Stimulated activated CD4-positive, alpha-beta T cell treated with anti-CD3 and anti-CD28 coated beads, TNF-alpha, amount 100 ng/mL, for 1 hour (primary cell): Measurements from ENCODE around the gene NARS2.

Experiments
- DNase-seq, 3 donors: peaks; one replicate each; pipeline ENCODE4 v3.0.0-alpha.2; 2020; ENCODE audit warnings: low read depth in 3 of 3, low spot score in 1 of 3

Gene NARS2

DNA sequence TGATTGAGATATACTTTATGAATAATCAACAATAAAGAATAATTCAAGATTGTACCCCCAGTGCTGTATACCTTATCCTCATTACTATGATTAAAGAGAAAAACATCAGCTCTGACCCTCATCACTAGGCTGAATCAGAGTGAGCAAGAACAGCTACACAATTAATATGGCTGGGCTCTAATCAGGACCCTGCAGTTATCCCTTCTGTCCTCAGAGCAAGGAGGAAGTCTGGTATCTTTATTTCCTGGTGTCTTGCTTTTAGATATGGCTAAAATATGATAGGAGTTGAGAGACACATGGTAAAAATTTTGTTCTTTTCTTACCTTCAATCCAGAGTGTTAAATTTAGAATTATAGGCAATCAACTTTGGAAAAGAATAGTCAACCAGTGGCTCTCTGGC, 128.5 kb downstream of the NARS2 start:
- no peak for DNase-seq

DNA sequence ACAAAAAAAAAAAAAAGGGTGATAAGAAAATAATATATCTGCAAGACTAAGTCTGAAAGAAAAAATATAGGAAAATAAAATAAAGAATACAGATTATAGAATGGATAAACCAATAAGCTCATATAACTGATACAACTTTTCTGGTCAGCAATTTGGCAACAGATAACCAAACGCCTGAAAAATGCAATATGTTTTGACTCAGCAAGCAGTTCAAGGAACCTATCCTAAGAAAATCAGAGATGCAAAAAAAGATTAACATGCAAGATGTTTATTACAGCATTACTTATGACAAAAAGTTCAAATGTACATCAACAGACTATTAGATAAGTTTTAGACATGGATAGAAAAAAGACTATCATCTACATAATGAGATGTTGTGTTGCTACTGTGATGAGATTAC, 129.9 kb downstream of the NARS2 start:
- DNase-seq, result no peak

DNA sequence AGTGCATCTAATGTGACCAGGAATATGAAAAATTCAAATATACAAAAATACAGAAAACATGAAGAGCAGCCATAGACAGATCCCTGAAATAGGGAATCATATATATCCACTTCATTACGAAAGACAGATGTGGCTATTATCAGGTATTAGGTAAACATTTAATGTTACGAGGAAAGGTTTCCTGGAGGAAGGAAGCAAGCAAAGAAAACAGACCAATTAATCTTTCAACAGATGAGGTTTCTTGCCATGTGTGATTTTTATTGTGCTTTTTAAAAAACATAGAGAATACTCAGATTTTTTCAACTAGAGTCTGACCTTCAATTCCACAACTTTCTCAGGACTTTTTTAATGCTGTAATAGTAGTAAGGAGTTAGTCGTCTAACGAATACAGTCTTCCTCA, 132.7 kb downstream of the NARS2 start:
- DNase-seq, result no peak

DNA sequence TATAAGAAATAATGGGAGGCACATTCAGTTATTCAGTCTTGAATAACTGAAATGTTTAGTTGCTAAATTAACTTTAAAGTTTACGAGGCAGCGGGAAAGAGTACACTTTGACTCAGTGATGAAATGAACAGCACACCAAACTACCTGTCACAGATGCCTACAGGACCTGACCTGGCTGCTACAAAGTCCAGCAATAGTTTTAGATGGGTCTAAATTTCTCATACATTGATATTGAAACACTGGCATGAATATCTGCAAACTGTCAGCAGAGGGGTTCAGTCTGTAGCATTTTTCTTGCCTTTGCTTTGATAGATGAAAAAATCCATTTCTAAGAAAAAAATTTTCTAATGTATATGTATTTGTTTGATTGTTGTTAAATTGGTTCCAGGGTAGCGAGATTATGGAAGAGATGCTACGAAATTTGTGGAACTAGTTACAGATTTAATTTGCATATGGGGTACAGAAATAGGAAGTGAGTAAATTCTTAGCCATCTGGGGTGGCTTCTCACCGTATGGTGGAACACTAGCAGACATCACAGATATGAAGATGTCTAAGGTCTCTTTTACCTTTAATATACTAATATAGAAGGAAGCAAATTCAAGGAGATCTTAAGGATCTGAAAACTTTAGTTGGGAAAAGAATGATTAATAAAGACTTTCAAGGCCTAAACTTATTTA, 136.2 kb downstream of the NARS2 start:
- DNase-seq, result no peak

DNA sequence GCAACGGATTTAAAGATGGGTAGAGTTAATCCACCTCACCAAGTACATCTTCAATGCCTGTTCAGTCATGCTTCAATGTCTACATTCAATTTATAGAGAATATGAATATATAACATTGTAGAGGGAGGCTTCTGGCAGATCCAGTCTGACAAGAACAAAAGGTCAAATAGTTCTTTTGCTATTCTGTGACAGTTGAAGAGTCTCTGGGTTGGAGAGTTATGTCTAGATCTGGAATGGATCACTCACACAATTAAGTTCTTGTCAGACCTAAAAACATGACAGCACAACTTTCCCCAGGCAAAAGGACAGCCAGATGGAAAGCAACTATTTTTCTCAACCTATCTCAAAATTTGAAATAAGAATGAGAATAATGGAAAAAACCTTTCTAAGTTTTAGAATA, 141.7 kb downstream of the NARS2 start:
- DNase-seq, result no peak

DNA sequence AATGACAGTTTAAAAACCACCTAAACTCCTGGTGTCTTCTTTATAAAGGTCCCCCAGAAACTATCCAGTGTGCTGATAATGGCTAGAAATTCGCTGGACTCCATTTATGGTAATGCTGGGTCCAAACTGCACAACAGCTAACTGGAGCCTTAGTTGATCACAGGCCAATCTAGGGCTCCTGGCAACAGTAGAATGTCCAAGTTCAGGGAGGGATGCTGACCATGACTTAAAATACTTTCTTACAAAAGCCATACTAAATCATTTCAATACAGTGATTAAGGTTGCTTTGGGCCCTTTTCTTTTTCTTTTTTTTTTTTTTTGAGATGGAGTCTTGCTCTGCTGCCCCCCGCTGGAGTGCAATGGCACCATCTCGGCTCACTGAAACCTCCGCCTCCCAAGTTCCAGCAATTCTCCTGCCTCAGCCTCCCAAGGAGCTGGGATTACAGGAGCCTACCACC, 142.6 kb downstream of the NARS2 start:
- DNase-seq, result no peak

DNA sequence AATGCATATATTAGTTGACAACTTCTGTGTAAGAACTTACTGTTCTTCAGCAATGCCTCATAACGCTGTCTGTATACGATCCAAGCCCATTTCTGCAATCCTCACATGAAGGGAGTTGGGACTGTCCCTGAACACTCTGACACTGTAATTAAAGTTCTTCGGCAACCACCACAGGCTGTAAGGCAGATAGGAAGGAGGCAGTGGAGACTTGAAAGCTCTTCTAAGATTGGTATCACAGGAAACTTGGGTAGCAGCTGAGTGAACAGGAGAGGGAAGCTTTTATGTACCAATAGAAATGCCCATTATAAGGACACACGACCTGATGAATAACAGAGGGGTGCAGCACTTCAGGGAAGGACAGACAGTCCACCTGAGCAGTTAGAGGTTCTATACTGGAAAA, 145.0 kb downstream of the NARS2 start:
- DNase-seq, result no peak

DNA sequence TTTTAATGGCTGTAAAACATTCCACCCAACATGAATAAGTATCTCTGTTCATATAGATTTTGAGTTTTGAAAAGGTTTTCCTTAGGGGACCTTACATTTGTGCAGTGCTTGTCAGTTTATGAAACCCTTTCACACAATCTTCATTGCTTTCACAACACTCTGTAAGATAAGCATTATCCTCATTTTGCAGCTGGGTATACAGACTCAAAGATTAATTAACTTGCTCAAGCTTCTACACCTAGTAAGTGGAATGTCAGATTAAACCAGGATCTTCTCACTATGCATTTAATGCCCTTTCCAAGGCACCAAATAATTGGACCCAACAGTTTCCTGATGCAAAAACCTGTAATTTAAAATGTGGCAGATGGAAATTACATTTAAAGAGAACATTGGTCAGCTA, 145.5 kb downstream of the NARS2 start:
- no peak for DNase-seq

DNA sequence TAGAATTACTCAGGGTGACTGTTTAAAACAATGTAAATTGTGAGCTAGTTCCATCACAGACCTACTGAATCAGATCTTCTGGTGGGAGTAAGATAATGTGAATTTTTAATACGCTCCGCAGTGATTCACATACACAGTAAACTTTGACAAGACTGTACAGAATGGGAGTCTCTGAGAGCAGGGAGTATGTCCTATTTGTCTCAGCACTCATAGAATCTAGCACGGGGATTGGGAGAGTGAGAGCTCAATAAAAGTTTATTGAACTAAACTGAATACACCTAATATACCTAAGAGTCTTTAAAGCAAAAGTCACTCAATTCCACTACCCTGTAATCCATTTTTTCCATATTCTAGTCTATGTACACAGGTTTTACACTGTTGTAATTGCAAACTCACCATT, 145.9 kb downstream of the NARS2 start:
- no peak for DNase-seq

DNA sequence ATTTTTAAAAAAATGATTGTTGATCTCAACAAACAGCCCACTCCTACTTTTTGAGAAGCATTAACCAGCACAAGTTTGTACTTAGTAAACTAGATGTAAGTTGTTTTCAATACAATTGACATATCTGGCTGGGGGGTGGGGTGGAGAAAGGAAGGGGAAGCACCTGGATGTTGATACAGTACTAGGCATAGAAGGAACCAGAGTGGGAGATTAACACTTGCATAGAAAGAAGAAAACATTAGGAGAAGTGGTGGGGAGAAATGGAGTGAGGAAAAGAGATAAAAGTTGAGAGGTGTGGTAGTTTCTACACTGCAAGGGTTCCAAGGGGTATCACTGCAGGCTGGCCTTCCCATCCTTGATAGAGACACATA, 146.4 kb downstream of the NARS2 start:
- DNase-seq, result no peak

DNA sequence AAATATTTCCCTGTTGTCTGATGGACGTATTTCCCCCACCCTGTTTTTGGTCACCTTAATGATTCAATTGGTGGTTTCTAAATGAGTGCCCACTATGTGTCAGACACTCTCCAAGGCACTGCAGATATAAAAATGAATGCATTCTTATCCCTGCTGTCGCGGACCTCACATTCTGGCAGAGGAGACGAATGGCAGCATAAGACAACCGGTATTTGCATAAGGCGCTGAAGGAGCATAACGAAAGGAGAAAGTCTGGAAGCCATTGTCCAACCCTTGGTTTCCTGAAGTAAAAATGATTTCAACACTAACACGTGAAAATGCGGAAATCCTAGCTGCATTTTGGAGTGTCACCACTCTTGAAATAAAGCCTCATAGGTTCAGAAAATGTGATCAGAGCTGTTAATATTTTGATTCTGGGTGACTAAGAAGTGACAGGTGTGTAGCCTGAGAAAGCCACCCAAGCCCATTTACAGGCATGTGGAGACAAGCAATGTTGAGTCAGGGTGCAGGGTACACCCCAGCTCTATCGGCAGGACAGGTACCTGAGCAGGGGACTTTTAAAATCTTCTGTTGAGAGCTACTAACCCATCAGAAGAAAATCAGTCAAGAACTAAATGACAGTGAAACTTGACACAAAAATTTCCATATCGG, 146.9 kb downstream of the NARS2 start:
- DNase-seq, result no peak

DNA sequence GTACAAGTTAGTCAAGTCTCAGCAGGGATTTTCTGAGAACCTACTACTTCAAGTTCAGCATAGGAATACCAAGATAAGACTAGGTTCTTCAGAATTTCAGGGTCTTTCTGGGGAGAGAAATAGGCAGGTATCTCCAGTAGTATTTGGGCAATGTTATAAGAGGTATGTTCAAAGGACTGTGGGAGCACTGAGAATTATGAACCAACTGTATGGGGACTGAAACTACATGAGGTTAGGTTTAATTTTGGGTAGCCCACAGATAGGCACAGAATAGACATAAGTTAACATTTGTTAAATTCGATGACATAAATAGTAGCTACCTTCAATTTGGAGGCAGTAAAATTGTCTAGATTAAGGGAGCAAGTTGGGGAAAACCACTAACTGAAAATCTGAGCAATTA, 147.8 kb downstream of the NARS2 start:
- no peak for DNase-seq

DNA sequence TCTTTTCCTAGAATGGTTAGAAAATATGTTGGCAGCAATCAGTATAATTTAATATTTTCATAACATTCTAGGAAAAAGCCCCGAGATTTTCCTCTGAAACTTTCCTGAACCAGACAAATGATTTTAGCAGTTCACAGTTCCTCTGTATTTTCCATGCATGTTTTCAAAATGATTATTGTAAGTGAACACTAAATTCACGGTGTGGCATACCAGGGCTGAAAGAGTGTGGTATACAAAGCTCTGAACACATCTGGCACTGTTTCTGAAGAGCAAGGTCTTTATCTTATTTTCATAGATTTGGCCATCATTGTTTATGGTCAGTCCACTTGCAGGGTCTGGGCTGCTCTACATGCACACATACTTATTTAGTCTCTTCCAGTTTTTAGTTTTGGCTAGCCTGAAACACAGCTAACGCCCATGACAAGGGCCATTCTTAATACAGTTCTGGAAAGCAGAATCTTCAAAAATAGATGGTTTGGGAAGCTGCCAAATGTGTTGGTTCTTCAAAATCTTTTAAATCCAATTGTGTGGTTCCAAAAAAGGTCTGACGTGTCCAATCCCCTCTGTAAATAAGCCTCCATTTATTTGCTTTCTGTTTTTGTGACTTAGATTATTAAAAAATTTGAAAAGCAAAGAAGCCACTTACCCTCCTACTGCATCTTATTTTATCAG, 149.1 kb downstream of the NARS2 start:
- no peak for DNase-seq

DNA sequence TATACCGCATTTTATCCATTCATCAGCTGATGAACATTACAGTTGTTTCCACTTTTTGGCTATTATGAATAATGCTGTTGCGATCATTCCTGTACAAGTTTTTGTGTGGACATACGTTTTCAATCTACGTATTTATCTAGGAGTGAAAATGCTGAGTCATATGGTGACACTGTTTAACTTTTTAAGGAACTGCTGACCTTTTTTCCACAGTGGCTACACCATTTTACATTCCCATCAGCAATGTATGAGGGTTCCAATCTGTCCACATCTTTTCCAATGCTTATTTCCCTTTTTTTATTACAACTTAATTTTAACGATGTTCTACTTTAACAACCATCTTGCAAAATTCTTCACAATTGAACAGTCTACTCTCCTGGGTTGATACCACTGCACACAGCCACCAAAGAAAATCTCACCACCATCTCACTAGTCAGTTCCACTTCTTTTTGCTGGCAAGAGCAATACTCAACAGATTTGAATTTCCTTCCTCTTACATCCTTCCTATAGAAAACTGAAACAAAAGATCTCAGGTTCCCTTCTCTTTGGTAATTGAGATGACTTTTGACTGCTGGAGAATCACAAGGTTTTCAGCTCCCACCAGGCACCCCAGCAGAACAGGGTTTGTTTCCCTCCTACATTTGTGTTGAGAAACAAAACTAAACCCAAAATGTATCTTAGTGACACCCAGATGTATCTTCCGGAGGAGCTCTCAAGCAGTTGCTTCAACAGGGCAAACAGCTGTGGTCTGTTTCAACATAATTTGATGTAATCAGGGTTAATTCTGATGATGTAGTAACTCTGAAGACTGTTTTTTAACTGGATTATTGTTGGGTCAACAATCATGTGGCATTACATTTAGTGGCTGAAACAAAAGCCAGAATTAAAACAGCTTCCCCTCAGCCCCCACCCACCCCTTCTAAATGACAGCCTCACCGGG, 150.1 kb downstream of the NARS2 start:
- no peak for DNase-seq

DNA sequence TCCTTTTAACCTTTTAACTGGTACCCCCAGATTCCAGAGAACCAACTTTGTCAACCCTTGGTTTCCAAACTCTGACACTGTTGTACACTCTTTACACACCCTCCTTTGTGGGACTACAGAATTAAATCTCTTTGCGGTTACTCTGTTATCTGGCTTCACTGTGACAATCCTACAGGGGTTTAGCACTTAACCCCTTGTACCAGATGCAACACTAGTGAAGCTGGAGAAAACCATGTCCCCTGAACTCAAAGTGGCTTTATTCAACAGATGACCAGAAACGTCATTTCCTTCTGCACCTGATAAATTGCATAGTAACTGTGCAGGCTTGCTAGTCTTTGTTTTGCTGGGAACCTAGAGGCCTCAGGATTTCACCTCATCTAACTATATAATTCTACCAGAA, 151.4 kb downstream of the NARS2 start:
- DNase-seq, result no peak

DNA sequence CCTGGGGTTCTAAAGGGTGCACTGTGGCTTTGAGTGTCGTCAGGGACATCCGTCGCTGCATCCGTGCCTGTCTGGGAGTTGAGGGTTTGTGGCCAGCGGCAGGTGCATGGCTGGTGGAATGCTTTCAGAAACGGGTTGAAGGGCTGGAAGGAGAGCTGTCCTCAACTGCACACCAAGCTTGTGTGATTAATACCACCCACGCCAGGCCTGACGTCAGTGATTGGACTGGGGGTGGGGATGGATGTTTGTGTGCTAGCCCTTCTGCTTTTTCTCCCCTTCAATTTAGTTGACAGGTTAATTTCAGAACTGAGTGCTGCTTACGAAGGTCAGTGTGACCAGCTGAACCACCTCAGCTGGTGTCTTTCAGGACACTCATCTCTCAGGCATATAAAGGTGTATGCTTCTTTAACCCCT, 153.9 kb downstream of the NARS2 start:
- DNase-seq, result peak in 1 of 3 donors; percentile 29

DNA sequence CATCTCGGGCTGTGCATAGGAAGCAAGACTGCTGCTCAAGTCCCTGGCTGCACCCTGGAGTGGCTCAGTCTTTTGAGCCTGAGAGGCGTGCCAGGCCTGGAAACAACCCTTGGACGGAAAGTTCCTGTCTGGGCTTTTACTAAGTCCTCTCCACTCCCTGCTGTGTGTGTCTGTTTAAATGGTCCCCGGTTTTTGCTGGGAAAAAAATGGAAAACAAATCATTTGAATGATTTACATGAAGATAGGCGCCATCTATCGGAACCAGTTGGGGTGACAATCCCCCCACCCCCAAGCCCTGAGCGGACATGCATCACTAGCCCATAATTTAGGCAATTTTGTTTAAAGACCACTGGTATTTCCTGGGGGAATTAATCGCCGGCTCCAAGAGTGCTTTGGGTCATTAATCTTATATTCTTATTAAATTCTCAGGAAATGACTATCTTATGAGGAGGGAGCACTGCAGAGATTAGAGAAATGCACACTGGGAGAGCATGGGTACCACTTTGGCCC, 154.4 kb downstream of the NARS2 start:
- peak in 2 of 3 donors; percentile 9 to 17 for DNase-seq

DNA sequence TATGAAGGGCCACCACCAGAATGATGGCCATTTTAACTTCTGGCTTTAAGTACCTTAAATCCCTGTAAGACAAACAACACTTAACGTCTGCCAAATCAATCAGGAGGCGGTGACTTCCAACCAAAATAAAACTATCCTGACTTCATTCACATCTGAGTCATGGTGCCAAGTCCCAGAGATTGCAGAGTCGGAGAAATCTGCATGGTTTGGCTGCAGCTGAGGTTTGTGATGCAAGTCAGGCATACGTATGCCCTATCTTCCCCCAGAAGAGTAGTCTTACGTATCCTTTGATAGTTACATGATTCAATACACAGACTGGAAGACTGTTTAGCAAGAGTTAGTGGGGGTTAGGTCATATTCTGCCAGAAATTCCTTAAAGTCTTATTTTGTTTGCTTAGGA, 155.3 kb downstream of the NARS2 start:
- no peak for DNase-seq

DNA sequence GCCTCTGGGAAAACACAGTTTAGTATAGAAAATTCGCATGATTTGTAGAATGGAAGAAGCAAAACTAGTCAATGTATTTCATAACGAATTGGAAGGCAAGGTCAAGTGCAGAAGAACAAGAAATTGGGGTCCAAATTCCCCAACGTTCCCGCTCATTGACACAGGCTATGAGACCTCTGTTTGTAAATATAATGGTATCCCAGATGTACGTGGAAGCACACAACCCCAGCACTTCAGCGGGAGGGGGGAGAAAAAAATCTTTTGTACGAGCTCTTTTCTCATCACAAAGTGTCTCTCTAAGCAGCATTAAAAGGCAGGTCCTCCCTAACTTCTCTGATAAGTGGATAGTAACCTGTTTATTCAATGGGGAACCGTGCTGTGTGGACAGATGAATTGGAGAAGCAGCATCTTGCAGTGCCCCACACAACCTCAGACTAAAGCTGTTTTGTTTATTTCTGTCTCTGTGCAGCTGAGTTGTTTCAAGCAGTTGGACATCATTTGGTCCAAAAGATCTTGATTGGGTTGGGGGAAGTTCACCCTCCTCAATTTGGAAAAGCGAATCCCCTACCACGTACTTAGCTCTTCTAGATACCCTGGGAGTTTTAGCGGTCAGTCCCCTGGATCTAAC, 156.0 kb downstream of the NARS2 start:
- DNase-seq, result no peak

DNA sequence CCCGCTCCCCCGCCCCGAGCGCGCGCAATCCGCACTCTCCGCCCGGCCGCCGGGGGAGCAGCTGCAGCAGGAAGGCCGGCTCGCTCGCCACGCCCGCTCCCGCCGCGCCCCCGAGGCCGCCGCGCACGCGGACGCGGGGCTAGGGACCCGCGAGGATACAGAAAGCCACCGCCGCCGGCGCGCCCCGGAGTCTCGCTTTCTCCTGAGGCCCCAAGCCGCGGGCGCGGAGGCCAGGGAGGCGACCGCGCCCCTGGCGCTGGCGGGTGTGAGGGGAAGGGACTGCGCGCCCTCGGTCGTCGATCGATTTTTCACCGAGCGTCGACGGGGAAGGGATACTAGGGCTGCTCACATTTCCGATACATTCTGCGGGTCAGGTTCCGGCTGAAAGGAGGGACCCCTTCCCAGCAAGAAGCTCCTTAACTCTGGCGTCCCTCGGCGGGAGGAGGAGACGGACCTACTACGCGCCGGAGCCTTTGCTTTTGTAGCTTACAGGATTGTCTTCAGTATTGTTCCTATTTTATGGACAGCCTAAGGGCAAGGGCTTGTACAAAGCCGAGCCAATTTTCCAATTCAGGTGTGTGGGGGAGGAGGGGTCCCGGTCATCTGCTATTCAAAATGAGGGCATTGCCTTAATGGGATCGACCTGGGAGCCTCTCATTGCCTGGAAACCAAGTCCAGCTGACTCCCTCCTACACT, 156.6 kb downstream of the NARS2 start:
- DNase-seq, result peak; percentile 40 to 54 (median 48)
